Measurements from ENCODE around the gene EIF4G3. TPM values are rescaled to one million over a fixed set of nuclear protein-coding genes. Genes with fewer than 3 reads are reported as not detected.

EIF4G3 gene
- total RNA-seq, 1 experiment from 2014 or later = 72.0 TPM

DNA sequence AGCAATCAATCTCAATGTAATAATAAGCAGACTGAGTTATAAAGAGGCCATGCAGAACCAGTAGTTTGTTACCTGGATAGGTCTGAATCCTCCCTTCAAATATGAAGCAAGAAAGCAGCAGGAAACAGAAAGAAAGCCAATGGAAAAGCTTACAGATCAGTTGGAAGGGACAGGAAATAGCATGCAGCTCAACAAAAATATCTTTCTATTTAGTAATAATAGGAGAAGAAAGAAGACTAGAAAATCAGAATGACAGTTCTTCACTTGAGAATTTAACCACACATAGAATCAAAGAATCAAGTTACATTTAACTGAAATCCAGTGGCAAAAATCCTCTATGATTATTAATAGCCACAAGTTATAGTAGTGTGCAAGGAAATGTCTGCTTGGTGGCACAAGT is 194.4 kb downstream of the EIF4G3 start:
- Histone ChIP-seq H3K9ac (ENCODE audit: extremely low read depth, insufficient read length, low read length) (no peak overlapping the region), H4K8ac (replicated peaks; ENCODE audit: insufficient read length, low read depth, low read length) (no peak overlapping the region)
- DNase-seq = no peak

More for the DNA sequence above, 194.4 kb downstream of the EIF4G3 start:
- no peak overlapping the region for H3K4me2 ChIP-seq (ENCODE audit: insufficient read depth, insufficient read length, low read length)
- H2AK5ac ChIP-seq (ENCODE audit: insufficient read length, low read length) = no peak overlapping the region
- H2BK15ac ChIP-seq (ENCODE audit: low read depth, low read length) = no peak overlapping the region
- H3K27ac Mint-ChIP-seq = no peak overlapping the region
- no peaks in the 10 kb centered on the region for H3K27me3 Mint-ChIP-seq (ENCODE audit: low read depth)
- no peaks in the 10 kb centered on the region for H3K23me2 ChIP-seq (ENCODE audit: insufficient read length, low read depth, low read length, poor library complexity, severe bottlenecking)
- no peak overlapping the region for H3K23ac ChIP-seq (ENCODE audit: insufficient read length, low read depth, low read length)
- H4K20me1 ChIP-seq (ENCODE audit: control insufficient read depth, insufficient read depth, insufficient read length) = no peaks in the 10 kb centered on the region
- H3K4me3 Mint-ChIP-seq = no peak overlapping the region
- H4K91ac ChIP-seq (ENCODE audit: insufficient read length, low read depth, low read length) = no peak overlapping the region
- no peaks in the 10 kb centered on the region; a peak in 1 of 5 replicates for H3K9me3 Mint-ChIP-seq
- H3K4me1 ChIP-seq (ENCODE audit: insufficient read depth, low read length) = no peaks in the 10 kb centered on the region
- H3K79me1 ChIP-seq (ENCODE audit: insufficient read depth, low read depth, low read length, poor library complexity, severe bottlenecking) = peaks cover 2% of the 10 kb centered on the region
- no peak overlapping the region for H2AFZ ChIP-seq (ENCODE audit: low read length)
- no peak overlapping the region for H2BK12ac ChIP-seq (ENCODE audit: insufficient read length, low read depth, low read length)
- no peak overlapping the region for H3T11ph ChIP-seq (ENCODE audit: low read length)
- H3K36me3 Mint-ChIP-seq (ENCODE audit: insufficient read depth in 1 of 3, low read depth in 3 of 3) = peaks cover 3 to 6% (median 5%) of the 10 kb centered on the region in 3 experiments; a peak in 3 of 7 replicates
- H3K79me2 ChIP-seq (ENCODE audit: insufficient read depth, low read length) = no peaks in the 10 kb centered on the region
- no peak overlapping the region for H2BK5ac ChIP-seq (ENCODE audit: insufficient read length, low read length)
- no peaks in the 10 kb centered on the region for H3K27me3 ChIP-seq (ENCODE audit: insufficient read depth, low read length)
- H3K27ac ChIP-seq (ENCODE audit: insufficient read length, low read depth, low read length) = no peak overlapping the region
- H2BK120ac ChIP-seq (ENCODE audit: low read depth, low read length, poor library complexity, severe bottlenecking) = no peak overlapping the region
- no peaks in the 10 kb centered on the region for H3K4me1 Mint-ChIP-seq
- no peak overlapping the region for H4K5ac ChIP-seq (ENCODE audit: insufficient read length, low read depth, low read length)
- TF ChIP-seq, protein P1, sequence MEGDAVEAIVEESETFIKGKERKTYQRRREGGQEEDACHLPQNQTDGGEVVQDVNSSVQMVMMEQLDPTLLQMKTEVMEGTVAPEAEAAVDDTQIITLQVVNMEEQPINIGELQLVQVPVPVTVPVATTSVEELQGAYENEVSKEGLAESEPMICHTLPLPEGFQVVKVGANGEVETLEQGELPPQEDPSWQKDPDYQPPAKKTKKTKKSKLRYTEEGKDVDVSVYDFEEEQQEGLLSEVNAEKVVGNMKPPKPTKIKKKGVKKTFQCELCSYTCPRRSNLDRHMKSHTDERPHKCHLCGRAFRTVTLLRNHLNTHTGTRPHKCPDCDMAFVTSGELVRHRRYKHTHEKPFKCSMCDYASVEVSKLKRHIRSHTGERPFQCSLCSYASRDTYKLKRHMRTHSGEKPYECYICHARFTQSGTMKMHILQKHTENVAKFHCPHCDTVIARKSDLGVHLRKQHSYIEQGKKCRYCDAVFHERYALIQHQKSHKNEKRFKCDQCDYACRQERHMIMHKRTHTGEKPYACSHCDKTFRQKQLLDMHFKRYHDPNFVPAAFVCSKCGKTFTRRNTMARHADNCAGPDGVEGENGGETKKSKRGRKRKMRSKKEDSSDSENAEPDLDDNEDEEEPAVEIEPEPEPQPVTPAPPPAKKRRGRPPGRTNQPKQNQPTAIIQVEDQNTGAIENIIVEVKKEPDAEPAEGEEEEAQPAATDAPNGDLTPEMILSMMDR (conservative IDR thresholded peaks at IDR 0.05) = no peak
- H3K18ac ChIP-seq (ENCODE audit: insufficient read length, low read depth, low read length) = no peak overlapping the region
- no peak overlapping the region for H3K14ac ChIP-seq (ENCODE audit: insufficient read depth, low read length)
- no peak overlapping the region for H3K4ac ChIP-seq (ENCODE audit: low read depth, low read length)
- H2BK20ac ChIP-seq (ENCODE audit: low read depth, low read length, poor library complexity, severe bottlenecking) = no peak overlapping the region
- H3K9me3 ChIP-seq (ENCODE audit: control insufficient read depth, low read depth, low read length) = no peaks in the 10 kb centered on the region
- H3K56ac ChIP-seq (ENCODE audit: insufficient read length, low read depth, low read length) = no peak overlapping the region
